Suprapubic skin (tissue), 4 donors: Measurements from ENCODE around the gene TMEM253. TPM values are rescaled to one million over a fixed set of nuclear protein-coding genes. Genes with fewer than 3 reads are reported as not detected.

Source experiments
- DNase-seq, 2 donors: peaks; one replicate each; pipeline ENCODE4 v3.0.0-alpha.2; 2019; ENCODE audit warnings: low spot score in 2 of 2
- H3K27ac ChIP-seq: fragments of 200-600 bp; sonication (generic); one replicate; pipeline ENCODE4 v1.5.1; 2019
- H3K27me3 ChIP-seq: fragments of 200-600 bp; sonication (generic); one replicate; pipeline ENCODE4 v1.5.1; 2019
- H3K36me3 ChIP-seq: fragments of 200-600 bp; sonication (generic); one replicate; pipeline ENCODE4 v1.5.1; 2019
- H3K4me1 ChIP-seq: fragments of 200-600 bp; sonication (generic); one replicate; pipeline ENCODE4 v1.5.1; 2019
- H3K4me3 ChIP-seq: fragments of 200-600 bp; sonication (generic); one replicate; pipeline ENCODE4 v1.5.1; 2019; ENCODE audit warnings: mild to moderate bottlenecking
- H3K9me3 ChIP-seq: fragments of 200-600 bp; sonication (generic); one replicate; pipeline ENCODE4 v1.5.1; 2019
- CTCF ChIP-seq, 2 donors: fragments of 200-600 bp in 1 of 2; fragments of 450-650 bp in 1 of 2; sonication (generic) in 1 of 2; IDR thresholded peaks; one replicate each; pipeline ENCODE4 v1.5.1; 2016 to 2019; ENCODE audit warnings: antibody characterized with exemption in 2 of 2, mild to moderate bottlenecking in 1 of 2, moderate library complexity in 1 of 2
- EP300 ChIP-seq: sonication (generic); formaldehyde crosslinking; IDR thresholded peaks from one replicate; pipeline ENCODE4 v1.6.1; 2017; ENCODE audit warnings: antibody characterized with exemption
- POLR2A ChIP-seq, 2 donors: fragments of 450-650 bp; IDR thresholded peaks; one replicate each; pipeline ENCODE4 v1.6.1; 2017; ENCODE audit warnings: antibody characterized with exemption in 2 of 2, mild to moderate bottlenecking in 2 of 2, moderate library complexity in 2 of 2
- POLR2AphosphoS5 ChIP-seq, 3 donors: sonication (generic); formaldehyde crosslinking; IDR thresholded peaks; one replicate each; pipeline ENCODE4 v1.6.1; 2017; ENCODE audit warnings: antibody characterized with exemption in 3 of 3
- WGBS: methylation state at CpG from one replicate; pipeline ENCODE4 v1.1.5; 2018; 5-methylcytosine and 5-hydroxymethylcytosine counted together
- total RNA-seq, 4 donors: library from RNA; depleted of rRNA; stranded (reverse); fragments of >200 nt; gene quantifications; one replicate each; pipeline ENCODE4 v1.1.0, GENCODE V29; 2016

TMEM253 gene
- total RNA-seq, 4 donors from 2014 or later = 0.53 to 2.0 (median 0.83) TPM; not detected in 1

GRCh38 chr14:21101802-21102413 is 1.0 kb downstream of the TMEM253 start:
- TF ChIP-seq POLR2AphosphoS5 (IDR thresholded peaks at IDR 0.05) (no peak), CTCF (IDR thresholded peaks at IDR 0.05) (no peak), EP300 (no peak), POLR2A (IDR thresholded peaks at IDR 0.05) (no peak)

GRCh38 chr14:21102521-21103410 is 1.9 kb downstream of the TMEM253 start:
- H3K9me3 ChIP-seq = no peaks in the 10 kb centered on the region
- H3K4me3 ChIP-seq = peak overlapping the region; percentile 66
- no peaks in the 10 kb centered on the region for H3K27me3 ChIP-seq
- H3K4me1 ChIP-seq = peaks cover 78% of the 10 kb centered on the region
- DNase-seq = peak in 1 of 2 donors; percentile 66
- 22% methylated on average over 9 of the region's 9 CpGs for WGBS
- H3K36me3 ChIP-seq = no peaks in the 10 kb centered on the region
- TF ChIP-seq POLR2AphosphoS5 (IDR thresholded peaks at IDR 0.05) (no peak), CTCF (IDR thresholded peaks at IDR 0.05) (no peak), POLR2A (IDR thresholded peaks at IDR 0.05) (no peak), EP300 (no peak)
- H3K27ac ChIP-seq = no peak overlapping the region

More at GRCh38 chr14:21101802-21102413, 1.0 kb downstream of the TMEM253 start:
- H3K27me3 ChIP-seq = no peaks in the 10 kb centered on the region
- peak in 1 of 2 donors; percentile 66 for DNase-seq
- no peak overlapping the region for H3K27ac ChIP-seq
- 83% methylated on average over 4 of the region's 8 CpGs for WGBS
- no peak overlapping the region for H3K4me3 ChIP-seq
- H3K4me1 ChIP-seq = peaks cover 77% of the 10 kb centered on the region
- no peaks in the 10 kb centered on the region for H3K9me3 ChIP-seq
- H3K36me3 ChIP-seq = no peaks in the 10 kb centered on the region

- DNase-seq = no peak
- Histone ChIP-seq H3K4me1 (peaks cover 80% of the 10 kb centered on the region), H3K27me3 (no peaks in the 10 kb centered on the region), H3K4me3 (peak overlapping the region; percentile 66), H3K36me3 (no peaks in the 10 kb centered on the region), H3K27ac (peak overlapping the region; percentile 97), H3K9me3 (no peaks in the 10 kb centered on the region)
- WGBS = under 1% methylated on average over 9 of the region's 9 CpGs
- TF ChIP-seq POLR2AphosphoS5 (IDR thresholded peaks at IDR 0.05) (no peak), CTCF (IDR thresholded peaks at IDR 0.05) (no peak), POLR2A (IDR thresholded peaks at IDR 0.05) (no peak), EP300 (no peak)
Observed at GRCh38 chr14:21103411-21103709, 2.5 kb downstream of the TMEM253 start.

GRCh38 chr14:21103710-21104447 is 3.0 kb downstream of the TMEM253 start:
- peak; percentile 98 for DNase-seq
- peak overlapping the region; percentile 66 for H3K4me3 ChIP-seq
- TF ChIP-seq CTCF (IDR thresholded peaks at IDR 0.05) = peak; percentile 74 to 87
- peak; percentile 29 to 83 (median 46) for TF ChIP-seq POLR2AphosphoS5 (IDR thresholded peaks at IDR 0.05)
- no peak for TF ChIP-seq EP300
- TF ChIP-seq POLR2A (IDR thresholded peaks at IDR 0.05) = peak in 1 of 2 donors; percentile 84
- no peaks in the 10 kb centered on the region for H3K9me3 ChIP-seq
- peaks cover 82% of the 10 kb centered on the region for H3K4me1 ChIP-seq
- no peaks in the 10 kb centered on the region for H3K36me3 ChIP-seq
- 1% methylated on average over 40 of the region's 62 CpGs for WGBS
- H3K27me3 ChIP-seq = no peaks in the 10 kb centered on the region
- H3K27ac ChIP-seq = peak overlapping the region; percentile 97
